Measurements from ENCODE around the gene TNFRSF19.

GRCh38 chr13:23557043-23557442 is 13.2 kb upstream of the TNFRSF19 start:
- TF ChIP-seq POLR2A (IDR thresholded peaks at IDR 0.05) (no peak), CTCF (IDR thresholded peaks at IDR 0.05 in 8 of 11, conservative IDR thresholded peaks at IDR 0.05 in 3 of 11) (no peak)

All from spleen (tissue), 7 donors.